ENCODE measurements around the gene XAB2.

GRCh38 chr19:7611541-7612279 lies 17.6 kb downstream of the XAB2 start:
- no peak for TF ChIP-seq CTCF (IDR thresholded peaks at IDR 0.05; ENCODE audit: insufficient read depth, low read depth, low read length)
- TF ChIP-seq EZH2 (IDR thresholded peaks at IDR 0.05; ENCODE audit: insufficient read depth, low read length) = no peak
